Hypothalamus (tissue), 51 donors: ENCODE measurements around the gene PPIE.

Experiments
- DNase-seq, 51 donors: peaks; one replicate each; lab custom pipeline; 2025; lab: John Stamatoyannopoulos, UW

Gene PPIE

DNA sequence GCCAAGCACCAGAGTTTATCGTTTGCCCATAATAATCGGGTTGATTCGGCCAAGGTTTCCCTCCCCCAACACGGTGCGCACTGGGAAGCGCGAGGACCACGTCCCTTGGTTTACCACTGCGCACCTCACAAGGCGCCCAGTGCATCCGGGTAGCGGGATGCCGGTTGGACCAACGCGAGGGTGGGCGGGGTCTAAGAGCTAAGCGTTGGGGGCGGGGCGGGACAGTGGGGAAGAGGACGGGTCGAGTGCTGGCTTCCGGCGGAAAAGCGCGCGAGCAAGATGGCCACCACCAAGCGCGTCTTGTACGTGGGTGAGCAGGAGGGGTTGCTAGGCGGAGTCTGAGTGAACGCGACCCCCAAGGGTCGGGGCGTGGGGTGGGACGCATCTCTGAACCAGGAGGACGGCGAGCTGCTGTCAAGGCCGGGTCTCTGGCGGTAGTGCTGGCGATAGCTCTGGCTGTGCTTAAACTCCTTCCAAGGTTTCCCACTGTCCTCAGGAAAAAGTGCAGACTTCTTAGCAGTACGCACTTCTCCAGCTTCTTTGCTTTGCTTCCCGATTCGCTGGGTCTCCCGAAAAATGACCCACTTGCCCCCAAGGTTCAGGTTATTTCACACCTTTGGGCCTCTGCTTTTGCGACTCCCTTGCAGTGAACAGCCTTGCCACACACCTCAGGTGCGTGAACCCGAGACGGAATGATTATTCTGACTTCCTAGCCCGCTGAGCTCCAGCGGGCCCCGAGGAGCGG lies at the start of gene PPIE:
Gene PPIE (plus strand): TSS at position 261 of the 745 bp plus-strand sequence. CDS start 19 bp downstream, at position 280.
- DNase-seq = peak; percentile 24 to 96 (median 87)

GRCh38 chr1:39689214-39689613 lies 49.5 kb upstream of the PPIE start:
- no peak for DNase-seq

DNA sequence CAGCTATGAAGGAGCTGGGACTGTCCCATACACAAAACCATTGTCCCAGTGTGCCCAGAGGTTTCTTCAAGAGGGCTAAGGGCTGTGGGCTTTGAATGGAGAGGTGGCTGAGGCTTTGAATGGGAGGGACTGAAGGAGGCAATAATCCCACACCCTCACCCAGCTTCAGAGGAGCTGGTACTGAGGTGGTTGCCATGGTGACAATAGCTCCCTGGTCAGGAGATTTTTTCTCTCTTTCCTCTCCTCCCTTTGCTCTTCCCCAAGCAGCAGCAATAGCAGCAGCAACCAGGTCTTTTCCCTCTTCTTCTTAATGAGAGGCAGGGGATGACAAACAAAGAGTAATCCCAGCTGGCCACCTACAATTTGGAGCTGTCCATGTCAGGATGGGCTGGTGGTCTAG lies 49.0 kb upstream of the PPIE start:
- DNase-seq = peak in 3 of 51 donors; percentile 13 to 27 (median 26)

- no peak for DNase-seq
Measured at GRCh38 chr1:39690225-39690624, 48.5 kb upstream of the PPIE start.

DNA sequence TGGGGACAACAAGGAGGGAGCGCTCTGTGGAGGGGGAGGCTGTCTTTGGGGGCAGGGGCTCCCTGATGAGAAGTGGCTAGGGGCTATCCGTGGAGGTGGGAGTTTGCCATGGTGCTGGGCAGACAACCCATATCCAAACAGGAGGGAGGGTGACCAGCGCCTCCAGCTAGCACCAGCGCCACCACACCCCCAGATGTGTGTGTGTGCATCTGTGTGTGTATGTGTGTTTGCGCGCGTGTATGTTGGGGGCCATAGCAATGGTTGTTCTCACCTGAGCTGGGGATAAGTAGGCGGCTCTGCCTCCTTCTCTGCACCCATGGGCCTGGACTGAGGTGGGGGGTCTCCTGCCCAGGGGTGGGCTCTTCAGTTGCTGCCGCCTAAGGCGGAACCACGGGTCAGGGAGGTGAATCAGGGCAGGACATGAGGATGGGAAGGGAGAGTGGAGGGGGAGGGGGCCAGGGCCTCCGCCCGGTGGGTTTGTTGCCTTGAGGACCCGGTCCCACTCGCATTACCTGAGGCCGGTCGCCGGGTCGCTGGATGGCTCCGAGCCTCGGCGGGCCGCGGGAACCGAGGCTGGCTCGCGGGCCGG lies 47.8 kb upstream of the PPIE start:
- DNase-seq = no peak

DNA sequence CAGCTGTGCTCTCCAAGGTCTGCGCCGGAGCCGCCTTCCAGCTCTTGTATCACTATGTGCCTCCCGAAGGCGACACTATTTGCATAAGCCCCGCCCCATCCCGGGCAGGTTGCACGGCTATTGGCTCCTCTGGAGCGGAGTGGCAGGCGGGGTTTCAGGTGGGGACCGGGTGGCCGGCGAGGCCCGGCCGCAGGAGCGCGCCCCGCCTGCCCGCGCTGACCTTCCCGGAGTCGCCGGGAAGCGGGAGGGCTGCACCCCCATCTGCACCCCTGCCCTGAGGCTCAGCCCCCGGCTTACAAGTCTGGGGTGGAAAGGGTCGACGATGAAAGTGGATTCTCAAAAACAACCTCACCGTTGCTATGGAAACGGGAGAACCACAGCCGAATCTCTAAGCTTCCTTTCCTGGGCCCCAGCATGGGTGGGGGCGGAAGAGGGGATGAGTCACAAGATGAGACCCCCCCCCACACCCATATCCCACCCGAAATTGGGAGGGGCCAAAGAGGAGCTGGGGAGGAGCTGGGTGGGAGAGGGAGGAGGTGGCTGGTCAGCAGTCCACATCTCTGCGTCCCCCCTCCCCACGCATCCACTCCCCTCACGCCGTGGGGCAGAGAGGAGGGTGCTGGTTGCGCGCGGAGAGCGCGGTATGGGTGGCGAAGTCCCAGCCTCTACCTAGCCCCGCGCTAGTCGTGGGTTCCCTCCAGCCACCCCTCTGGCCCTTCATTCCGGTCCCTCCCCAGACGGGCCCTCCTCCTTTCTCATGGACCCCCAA lies 47.1 kb upstream of the PPIE start, which contains the start of gene HPCAL4:
Gene HPCAL4 (minus strand): TSS at position 51 of the 769 bp plus-strand sequence. CDS start 6,830 bp downstream, outside the sequence.
- peak in 49 of 51 donors; percentile 26 to 94 (median 79) for DNase-seq

GRCh38 chr1:39692152-39693074 lies 46.3 kb upstream of the PPIE start:
- peak in 15 of 51 donors; percentile 17 to 72 (median 43) for DNase-seq

GRCh38 chr1:39694026-39694425 lies 44.7 kb upstream of the PPIE start:
- no peak for DNase-seq

- no peak for DNase-seq
Measured at GRCh38 chr1:39695016-39695415, 43.7 kb upstream of the PPIE start.

DNA sequence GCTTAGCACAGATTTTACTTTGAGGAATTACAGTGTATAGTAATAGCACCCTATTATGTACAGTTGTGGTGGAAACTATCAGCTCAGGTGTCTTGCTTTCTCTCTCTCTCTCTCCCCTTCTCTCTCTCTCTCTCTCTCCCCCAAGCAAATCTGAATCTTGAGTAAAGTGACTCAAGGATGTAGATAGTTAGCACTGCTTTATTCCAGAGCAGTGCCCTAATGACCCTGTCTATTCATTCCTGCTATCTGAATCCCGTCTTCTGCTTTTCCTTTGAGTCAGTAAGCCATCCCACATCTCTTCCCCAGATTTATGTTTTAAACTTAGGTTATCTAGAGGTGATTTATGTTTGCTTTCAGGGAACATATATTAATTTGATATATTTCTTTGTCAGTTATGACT lies 42.2 kb upstream of the PPIE start:
- no peak for DNase-seq

GRCh38 chr1:39698568-39698967 lies 40.1 kb upstream of the PPIE start:
- DNase-seq = no peak

GRCh38 chr1:39699419-39699818 lies 39.3 kb upstream of the PPIE start:
- no peak for DNase-seq

- DNase-seq = no peak
Measured at GRCh38 chr1:39700348-39700747, 38.3 kb upstream of the PPIE start.

DNA sequence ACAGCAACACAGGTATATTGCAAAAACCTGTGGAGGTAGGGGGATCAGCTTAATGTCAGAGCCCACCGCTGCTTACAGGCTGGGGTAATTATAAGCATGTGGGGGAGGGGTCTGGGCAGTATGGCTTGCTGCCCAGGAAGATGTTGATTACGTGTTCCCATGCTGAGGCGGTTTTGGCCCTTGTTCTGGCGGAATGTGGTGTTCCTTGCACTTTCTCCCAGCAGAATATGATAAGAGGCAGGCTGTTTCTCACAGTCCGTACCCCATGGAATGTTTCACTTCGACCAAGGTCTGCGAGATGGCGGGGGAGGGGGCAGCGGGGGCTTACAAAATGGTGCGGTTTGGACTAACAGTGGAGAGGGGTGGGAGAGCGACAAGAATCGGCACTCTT lies 37.6 kb upstream of the PPIE start:
- no peak for DNase-seq

DNA sequence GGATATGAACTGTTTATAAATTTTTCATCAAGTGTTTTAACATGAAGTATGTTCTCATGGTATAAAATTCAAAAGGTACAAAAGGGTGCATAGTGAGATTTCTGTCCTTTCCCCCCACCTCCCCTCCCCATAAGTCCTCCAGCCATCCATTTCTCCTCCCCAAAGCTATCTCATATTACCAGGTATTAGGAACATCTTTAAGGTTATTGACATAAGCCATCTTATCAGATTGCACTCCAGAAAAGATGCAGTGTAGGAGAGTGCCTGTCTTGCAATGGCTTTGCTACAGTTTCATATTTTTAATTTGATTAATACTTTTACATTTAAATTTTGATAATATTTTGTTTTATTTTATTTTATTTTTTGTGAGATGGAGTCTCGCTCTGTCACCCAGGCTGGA lies 33.9 kb upstream of the PPIE start:
- DNase-seq = no peak

DNA sequence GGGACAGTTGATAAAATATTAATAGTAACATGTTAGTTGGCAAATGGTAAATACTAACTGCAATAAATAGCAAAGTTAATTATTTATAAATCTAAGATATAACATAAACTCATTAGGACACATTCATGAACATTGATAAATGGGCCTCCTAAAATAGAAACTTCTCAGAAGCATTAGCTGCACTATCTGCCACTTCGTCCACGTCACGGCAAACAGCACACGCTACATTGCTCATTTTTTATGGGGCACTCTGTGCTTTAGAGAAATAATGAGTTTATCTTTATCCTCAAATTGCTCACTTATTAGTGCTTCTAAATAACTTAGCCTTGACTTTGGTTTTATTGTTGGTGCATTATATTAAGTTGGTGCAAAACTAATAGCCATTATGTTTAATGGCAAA lies 31.2 kb upstream of the PPIE start:
- no peak for DNase-seq

- no peak for DNase-seq
Measured at GRCh38 chr1:39711104-39711965, 27.3 kb upstream of the PPIE start.

- no peak for DNase-seq
Measured at GRCh38 chr1:39711966-39712340, 26.7 kb upstream of the PPIE start.

DNA sequence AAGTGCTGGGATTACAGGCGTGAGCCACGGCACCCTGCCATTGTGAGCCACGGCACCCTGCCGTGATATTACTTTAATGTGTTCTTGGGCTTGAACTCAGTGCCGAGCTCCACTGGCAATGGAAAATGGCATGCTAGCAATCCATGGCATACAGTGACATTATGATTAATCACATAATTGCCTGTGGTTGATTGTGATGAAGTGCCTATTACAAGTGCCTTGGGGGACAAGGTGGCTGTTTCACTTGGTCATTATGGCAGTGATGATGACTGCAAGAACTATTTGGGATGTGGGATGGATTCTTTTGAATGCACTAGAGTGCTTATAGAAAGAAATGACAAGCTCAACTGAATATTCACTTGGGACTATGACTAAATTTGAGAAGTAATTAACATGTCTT lies 25.1 kb upstream of the PPIE start:
- DNase-seq = no peak

GRCh38 chr1:39717809-39718208 lies 20.9 kb upstream of the PPIE start:
- no peak for DNase-seq
